ENCODE data around the gene NCAM1. TPM values are rescaled to one million over a fixed set of nuclear protein-coding genes. Genes with fewer than 3 reads are reported as not detected.

NCAM1 gene
- total RNA-seq, 1 experiment from 2014 or later: 0.22 TPM

DNA sequence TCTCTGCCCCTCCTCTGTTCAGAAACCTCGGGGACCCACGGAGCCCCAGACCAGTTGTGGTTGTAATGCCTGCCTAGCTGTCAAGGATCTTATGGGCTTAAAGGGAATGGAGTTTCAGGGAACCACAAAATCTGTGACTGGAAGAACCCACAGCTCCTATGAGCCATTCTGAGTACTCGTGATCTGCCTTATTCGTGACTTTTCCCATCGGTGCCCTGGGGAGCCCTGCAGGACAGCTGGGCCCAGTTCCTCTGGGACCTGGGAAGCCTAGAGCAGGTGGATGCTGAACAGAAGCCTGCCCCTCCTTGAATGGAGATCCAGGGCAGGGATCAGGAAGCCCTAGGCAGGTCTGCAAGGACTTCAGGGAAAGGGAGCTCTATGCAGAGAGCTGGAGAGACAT is 311.1 kb downstream of the NCAM1 start:
- no peak for ATAC-seq
- H3K36me3 ChIP-seq (ENCODE audit: control insufficient read depth in 1 of 2, insufficient read depth in 2 of 2, low read length in 2 of 2): no peaks in the 10 kb centered on the region
- no peak overlapping the region for H3K4me3 ChIP-seq (replicated peaks in 1 of 2; ENCODE audit: low read depth in 1 of 2, low read length in 2 of 2)
- no peaks in the 10 kb centered on the region for H3K9me2 ChIP-seq (ENCODE audit: insufficient read depth)
- no peaks in the 10 kb centered on the region for H4K20me1 ChIP-seq (ENCODE audit: insufficient read depth)
- H3K27ac ChIP-seq (ENCODE audit: low read depth, low read length): no peak overlapping the region
- no peak overlapping the region for H3K4me2 ChIP-seq (ENCODE audit: low read length)
- H3K9ac ChIP-seq (ENCODE audit: low read length): no peak overlapping the region
- no peaks in the 10 kb centered on the region for H3K9me3 ChIP-seq (ENCODE audit: control insufficient read depth in 1 of 2, insufficient read depth in 1 of 2, low read depth in 1 of 2, low read length in 2 of 2)
- no peaks in the 10 kb centered on the region for H3K4me1 ChIP-seq (ENCODE audit: control insufficient read depth in 1 of 2, insufficient read depth in 2 of 2, low read length in 2 of 2)
- ChIA-PET CTCF (no interaction called here), RAD21 (ENCODE audit: low non-redundant PET in 1 of 2, low total read pairs in 2 of 2, uncharacterized antibody in 2 of 2, unreplicated experiment in 2 of 2) (interaction anchor here in 1 of 2 experiments (1.7 kb wide), 1 partner anchor 17 kb away, joined by 3 read pairs; no protein-coding TSS in a partner anchor), POLR2A (no interaction called here)
- TF ChIP-seq CBX3 (IDR thresholded peaks at IDR 0.05; ENCODE audit: low read depth) (no peak), SP1 (IDR thresholded peaks at IDR 0.05; ENCODE audit: low read depth) (no peak), TCF7L2 (IDR thresholded peaks at IDR 0.05; ENCODE audit: borderline replicate concordance, extremely low read depth, insufficient read depth, insufficient read length) (no peak), YY1 (IDR thresholded peaks at IDR 0.05; ENCODE audit: extremely low read depth, insufficient replicate concordance, low read depth, low read length) (no peak), ZNF274 (IDR thresholded peaks at IDR 0.05; ENCODE audit: low read depth, low read length) (no peak)
- TF ChIP-seq, protein P1, sequence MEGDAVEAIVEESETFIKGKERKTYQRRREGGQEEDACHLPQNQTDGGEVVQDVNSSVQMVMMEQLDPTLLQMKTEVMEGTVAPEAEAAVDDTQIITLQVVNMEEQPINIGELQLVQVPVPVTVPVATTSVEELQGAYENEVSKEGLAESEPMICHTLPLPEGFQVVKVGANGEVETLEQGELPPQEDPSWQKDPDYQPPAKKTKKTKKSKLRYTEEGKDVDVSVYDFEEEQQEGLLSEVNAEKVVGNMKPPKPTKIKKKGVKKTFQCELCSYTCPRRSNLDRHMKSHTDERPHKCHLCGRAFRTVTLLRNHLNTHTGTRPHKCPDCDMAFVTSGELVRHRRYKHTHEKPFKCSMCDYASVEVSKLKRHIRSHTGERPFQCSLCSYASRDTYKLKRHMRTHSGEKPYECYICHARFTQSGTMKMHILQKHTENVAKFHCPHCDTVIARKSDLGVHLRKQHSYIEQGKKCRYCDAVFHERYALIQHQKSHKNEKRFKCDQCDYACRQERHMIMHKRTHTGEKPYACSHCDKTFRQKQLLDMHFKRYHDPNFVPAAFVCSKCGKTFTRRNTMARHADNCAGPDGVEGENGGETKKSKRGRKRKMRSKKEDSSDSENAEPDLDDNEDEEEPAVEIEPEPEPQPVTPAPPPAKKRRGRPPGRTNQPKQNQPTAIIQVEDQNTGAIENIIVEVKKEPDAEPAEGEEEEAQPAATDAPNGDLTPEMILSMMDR (IDR thresholded peaks at IDR 0.05 in 2 of 3, conservative IDR thresholded peaks at IDR 0.05 in 1 of 3; ENCODE audit: borderline replicate concordance in 1 of 3, insufficient read depth in 1 of 3, low read depth in 2 of 3, low read length in 2 of 3): no peak
- no peak for DNase-seq (ENCODE audit: low read depth, low spot score)
- peaks cover 30% of the 10 kb centered on the region; the same call in 1 of the 2 replicates for H3K27me3 ChIP-seq (ENCODE audit: insufficient read depth, low read length)
- H3K79me2 ChIP-seq (ENCODE audit: insufficient read depth, low read length): no peaks in the 10 kb centered on the region
- no TSS peak for BruUV-seq (replicated peaks)
- no peak overlapping the region for H2AFZ ChIP-seq (ENCODE audit: low read depth, low read length, poor library complexity, severe bottlenecking)
- intact Hi-C loops (cut with micrococcal nuclease): no loop called here
